Spleen (tissue), 11 donors: ENCODE data around the gene ERI3. TPM values are rescaled to one million over a fixed set of nuclear protein-coding genes. Genes with fewer than 3 reads are reported as not detected.

Experiments used
- DNase-seq: peaks from one replicate; pipeline ENCODE4 v3.0.0-alpha.2; 2020
- H3K27ac ChIP-seq, 8 donors: fragments of 200-600 bp; sonication (generic) in 7 of 8; 1 replicate in 4 of 8; 2 replicates in 4 of 8; pipeline versions ENCODE4 v1.5.0 to v1.8.0; 2016 to 2021; ENCODE audit warnings: inconsistent platforms in 4 of 8, mild to moderate bottlenecking in 4 of 8, moderate library complexity in 1 of 8
- H3K27me3 ChIP-seq, 7 donors: fragments of 200-600 bp; sonication (generic) in 6 of 7; replicated peaks in 1 of 7; 1 replicate in 4 of 7; 2 replicates in 3 of 7; pipeline versions ENCODE4 v1.5.0 to v1.8.0; 2016 to 2021; ENCODE audit warnings: inconsistent platforms in 3 of 7, mild to moderate bottlenecking in 1 of 7
- H3K36me3 ChIP-seq, 6 donors: fragments of 200-600 bp; sonication (generic) in 5 of 6; 1 replicate in 4 of 6; 2 replicates in 2 of 6; pipeline versions ENCODE4 v1.5.0 to v1.8.0; 2016 to 2021; ENCODE audit warnings: inconsistent platforms in 2 of 6
- H3K4me1 ChIP-seq, 6 donors: fragments of 200-600 bp; sonication (generic) in 5 of 6; 1 replicate in 3 of 6; 2 replicates in 3 of 6; pipeline versions ENCODE4 v1.5.0 to v1.8.0; 2016 to 2021; ENCODE audit warnings: inconsistent platforms in 3 of 6
- H3K4me3 ChIP-seq, 8 donors: fragments of 200-600 bp; sonication (generic) in 7 of 8; 1 replicate in 4 of 8; 2 replicates in 4 of 8; pipeline versions ENCODE4 v1.5.0 to v1.8.0; 2016 to 2021; ENCODE audit warnings: inconsistent platforms in 4 of 8, mild to moderate bottlenecking in 4 of 8, moderate library complexity in 2 of 8
- H3K9me3 ChIP-seq, 8 donors: fragments of 200-600 bp; sonication (generic) in 7 of 8; 1 replicate in 4 of 8; 2 replicates in 4 of 8; pipeline versions ENCODE4 v1.5.0 to v1.8.0; 2016 to 2021; ENCODE audit warnings: inconsistent platforms in 4 of 8
- POLR2A ChIP-seq, 3 donors: fragments of 450-650 bp; IDR thresholded peaks; one replicate each; pipeline ENCODE4 v1.5.1; 2017; ENCODE audit warnings: antibody characterized with exemption in 3 of 3, mild to moderate bottlenecking in 1 of 3
- POLR2AphosphoS5 ChIP-seq, 3 donors: sonication (generic); formaldehyde crosslinking; IDR thresholded peaks; one replicate each; pipeline ENCODE4 v1.5.1; 2017; ENCODE audit warnings: antibody characterized with exemption in 3 of 3
- WGBS, 5 donors: extraction: QIAGEN DNeasy Blood & Tissue Kit in 3 of 5; methylation state at CpG; one replicate each; pipeline versions ENCODE4 v1.1.5 to v1.1.7; 2013 to 2018; 5-methylcytosine and 5-hydroxymethylcytosine counted together
- intact Hi-C: fragments of 100-400 bp; cut with DNase I; formaldehyde crosslinking; loops from one replicate; pipeline ENCODE4 v1.15.0; 2023; ENCODE audit warnings: low total_unique reads
- polyA plus RNA-seq, 3 donors: library from polyadenylated mRNA; stranded (reverse); fragments of 200-250 nt; gene quantifications; one replicate each; pipeline ENCODE4 v1.2.1, GENCODE V29; 2013
- total RNA-seq, 7 donors: library from RNA; depleted of rRNA in 3 of 7; stranded (reverse); fragments of >200 nt in 3 of 7; fragmentation: NEBNext Ultra II Directional in 4 of 7; extraction: Animal tissue kit (Norgen Biotek cat#: 25700) in 4 of 7; gene quantifications; one replicate each; pipeline versions ENCODE4 v1.1.0 to v1.2.1, GENCODE V29; 2016 to 2021
- TF ChIP-seq, protein P1 (sequence below), 11 experiments: fragments of 200-600 bp in 7 of 11; fragments of 450-650 bp in 4 of 11; sonication (generic) in 4 of 11; IDR thresholded peaks in 8 of 11; conservative IDR thresholded peaks in 3 of 11; 1 replicate in 7 of 11; 2 replicates in 4 of 11; pipeline versions ENCODE4 v1.4.0 to v1.8.0; 2016 to 2021; ENCODE audit warnings: antibody characterized with exemption in 11 of 11, inconsistent platforms in 4 of 11, mild to moderate bottlenecking in 1 of 11
- donor health status: healthy with polysubstance abuse.
- donor health status: DM: no; HTN: no; CAD: no; lungs with moderate emphysema.
- donor health status: DM: no; HTN: no; CAD: no.
- donor health status: Bipolar disorder and iron deficiency.
- donor health status: healthy.
- donor health status: DM: no; HTN: no; CAD: no.
- donor health status: DM: yes; HTN: yes; CAD: no.

Gene ERI3
- total and polyA plus RNA-seq, 10 donors = 20.1 to 41.1 (median 27.3) TPM

DNA sequence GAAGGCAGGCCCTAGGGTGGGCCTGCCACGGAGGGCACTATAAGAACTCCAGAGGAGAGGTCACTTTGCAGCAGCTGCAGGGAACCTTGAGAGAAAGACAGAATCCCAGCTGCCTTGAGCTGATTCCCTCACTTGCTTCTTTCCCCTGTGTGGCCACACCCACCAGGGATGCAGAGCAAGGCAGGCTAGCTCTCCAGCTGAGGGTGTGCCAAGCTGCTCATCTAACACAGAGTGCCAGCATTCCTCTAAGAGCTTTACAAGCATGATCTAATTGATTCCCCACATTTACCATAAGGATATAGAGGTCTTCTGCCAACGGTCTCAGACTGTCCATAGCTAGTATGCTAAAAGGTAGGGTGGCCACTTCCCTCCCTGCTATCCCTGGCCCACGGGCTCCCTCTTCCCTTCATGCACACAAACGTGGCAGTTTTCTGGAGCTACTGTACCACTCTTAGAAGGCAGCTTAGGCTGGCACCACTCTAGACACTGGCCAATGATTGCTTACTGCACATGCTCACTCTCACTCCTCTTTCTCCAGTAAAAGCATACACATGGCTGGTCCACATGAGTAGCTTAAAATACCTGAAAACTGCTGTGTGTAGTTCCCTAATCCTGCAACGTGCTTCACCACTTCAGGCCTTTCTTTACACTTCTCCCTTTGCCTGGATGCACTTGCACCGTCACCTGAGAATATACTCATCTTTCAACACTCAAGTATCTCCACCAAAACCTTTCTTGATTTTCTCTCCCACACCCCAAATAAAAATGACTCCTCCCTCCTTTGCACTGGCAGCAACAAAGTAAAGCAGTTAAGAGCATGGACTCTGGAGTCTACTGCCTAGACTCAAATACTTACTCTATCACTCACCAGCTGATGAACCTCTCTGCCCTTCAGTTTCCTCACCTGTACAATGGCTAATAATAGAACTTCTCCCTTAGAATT, 84.1 kb downstream of the ERI3 start:
- TF ChIP-seq, protein P1, sequence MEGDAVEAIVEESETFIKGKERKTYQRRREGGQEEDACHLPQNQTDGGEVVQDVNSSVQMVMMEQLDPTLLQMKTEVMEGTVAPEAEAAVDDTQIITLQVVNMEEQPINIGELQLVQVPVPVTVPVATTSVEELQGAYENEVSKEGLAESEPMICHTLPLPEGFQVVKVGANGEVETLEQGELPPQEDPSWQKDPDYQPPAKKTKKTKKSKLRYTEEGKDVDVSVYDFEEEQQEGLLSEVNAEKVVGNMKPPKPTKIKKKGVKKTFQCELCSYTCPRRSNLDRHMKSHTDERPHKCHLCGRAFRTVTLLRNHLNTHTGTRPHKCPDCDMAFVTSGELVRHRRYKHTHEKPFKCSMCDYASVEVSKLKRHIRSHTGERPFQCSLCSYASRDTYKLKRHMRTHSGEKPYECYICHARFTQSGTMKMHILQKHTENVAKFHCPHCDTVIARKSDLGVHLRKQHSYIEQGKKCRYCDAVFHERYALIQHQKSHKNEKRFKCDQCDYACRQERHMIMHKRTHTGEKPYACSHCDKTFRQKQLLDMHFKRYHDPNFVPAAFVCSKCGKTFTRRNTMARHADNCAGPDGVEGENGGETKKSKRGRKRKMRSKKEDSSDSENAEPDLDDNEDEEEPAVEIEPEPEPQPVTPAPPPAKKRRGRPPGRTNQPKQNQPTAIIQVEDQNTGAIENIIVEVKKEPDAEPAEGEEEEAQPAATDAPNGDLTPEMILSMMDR (IDR thresholded peaks at IDR 0.05 in 8 of 11, conservative IDR thresholded peaks at IDR 0.05 in 3 of 11) = no peak
- TF ChIP-seq POLR2AphosphoS5 (IDR thresholded peaks at IDR 0.05) (no peak), POLR2A (IDR thresholded peaks at IDR 0.05) (no peak)

GRCh38 chr1:44268054-44268453, 87.0 kb downstream of the ERI3 start:
- Histone ChIP-seq H3K4me3 (no peak overlapping the region), H3K27me3 (no peaks in the 10 kb centered on the region), H3K4me1 (peaks cover 0 to 26% (median 20%) of the 10 kb centered on the region in 6 donors), H3K27ac (no peak overlapping the region), H3K36me3 (peaks cover 0 to 8% (median 0%) of the 10 kb centered on the region in 6 donors), H3K9me3 (no peaks in the 10 kb centered on the region)
- 93 to 100% (median 95%) methylated on average over 1 of the region's 1 CpG for WGBS, 5 donors
- intact Hi-C loops = no loop called here
- DNase-seq = no peak
- no peak for TF ChIP-seq POLR2AphosphoS5 (IDR thresholded peaks at IDR 0.05)

More for the DNA sequence above, 84.1 kb downstream of the ERI3 start:
- Histone ChIP-seq H3K4me1 (peaks cover 1 to 27% (median 11%) of the 10 kb centered on the region in 6 donors), H3K4me3 (no peak overlapping the region), H3K27me3 (no peaks in the 10 kb centered on the region), H3K36me3 (peaks cover 0 to 17% (median 0%) of the 10 kb centered on the region in 6 donors), H3K9me3 (no peaks in the 10 kb centered on the region), H3K27ac (no peak overlapping the region)
- DNase-seq = no peak
- intact Hi-C loops = no loop called here
- WGBS, 5 donors = 78 to 94% (median 87%) methylated on average over 6 of the region's 6 CpGs

DNA sequence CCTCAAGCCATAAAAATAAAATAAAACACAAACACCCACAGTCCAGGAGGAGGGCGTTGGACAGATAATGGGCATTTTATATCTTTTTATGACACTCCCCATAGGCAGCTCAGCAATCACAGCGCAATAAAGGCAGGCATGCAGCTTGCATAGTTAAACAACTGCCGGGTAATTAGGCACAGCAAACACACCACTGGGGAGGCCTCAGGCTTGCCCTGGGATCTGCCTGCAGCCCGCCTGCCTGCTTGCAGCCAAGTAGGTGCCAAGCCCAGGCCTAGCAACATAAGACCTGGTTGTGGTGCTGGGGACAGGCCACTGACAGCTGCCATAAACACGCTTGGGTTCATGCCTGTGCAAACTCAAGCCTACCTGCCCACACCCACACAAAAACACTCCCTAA, 87.6 kb downstream of the ERI3 start:
- no peak for TF ChIP-seq POLR2A (IDR thresholded peaks at IDR 0.05)
- TF ChIP-seq POLR2AphosphoS5 (IDR thresholded peaks at IDR 0.05) = no peak
- TF ChIP-seq, protein P1 (IDR thresholded peaks at IDR 0.05 in 8 of 11, conservative IDR thresholded peaks at IDR 0.05 in 3 of 11) = no peak
- H3K27ac ChIP-seq = no peak overlapping the region
- intact Hi-C loops = no loop called here
- H3K4me1 ChIP-seq = peaks cover 3 to 33% (median 25%) of the 10 kb centered on the region in 6 donors
- peaks cover 0 to 8% (median 0%) of the 10 kb centered on the region in 6 donors for H3K36me3 ChIP-seq
- no peak overlapping the region for H3K4me3 ChIP-seq
- no peak for DNase-seq
- no peaks in the 10 kb centered on the region for H3K27me3 ChIP-seq
- 91 to 99% (median 98%) methylated on average over 5 of the region's 5 CpGs for WGBS, 5 donors
- H3K9me3 ChIP-seq = no peaks in the 10 kb centered on the region

DNA sequence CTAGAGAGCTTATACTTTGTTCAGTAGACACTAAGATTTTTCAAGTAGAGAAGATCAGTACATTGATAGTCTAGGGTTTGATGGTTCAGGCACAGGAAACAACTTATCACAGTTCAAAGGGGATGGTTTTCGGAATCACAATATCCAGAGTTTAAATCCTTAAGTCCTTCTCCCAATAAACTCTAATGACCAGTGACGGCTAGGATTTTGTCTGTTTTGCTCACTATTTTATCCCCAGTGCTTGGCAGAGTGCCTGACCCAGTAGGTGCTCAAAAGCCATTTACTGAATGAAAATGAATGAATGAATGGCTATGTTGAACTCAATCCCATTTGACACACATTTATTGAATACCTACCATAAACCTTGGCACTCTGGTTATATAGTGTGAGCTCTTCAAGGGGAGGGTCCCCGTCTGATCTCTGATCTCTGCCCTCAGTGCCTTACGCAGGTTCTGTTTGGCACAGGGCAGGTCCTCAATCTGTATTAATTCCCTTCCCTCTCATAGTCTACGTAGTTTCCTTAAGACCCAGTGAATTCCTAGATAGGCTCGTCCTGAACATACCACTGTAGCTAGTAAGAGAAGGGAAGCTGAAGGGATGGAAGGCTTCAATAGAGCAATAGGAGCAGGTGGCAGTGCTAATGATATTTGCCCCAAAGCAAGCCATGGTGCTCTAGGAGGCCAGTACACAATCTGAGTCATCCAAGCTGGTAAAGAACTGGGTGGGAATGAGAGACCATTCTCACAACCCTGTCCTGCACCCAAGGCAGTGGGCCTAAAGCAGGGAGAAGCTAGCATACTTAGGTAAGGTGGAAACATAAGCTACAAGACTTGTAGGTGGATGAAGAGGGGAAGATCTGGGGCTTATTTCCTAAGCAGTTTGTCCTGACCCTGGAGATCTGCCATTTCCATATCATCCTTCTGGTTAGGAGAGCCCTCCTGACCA, 88.4 kb downstream of the ERI3 start:
- no peaks in the 10 kb centered on the region for H3K9me3 ChIP-seq
- intact Hi-C loops = no loop called here
- DNase-seq = no peak
- TF ChIP-seq POLR2A (IDR thresholded peaks at IDR 0.05) = no peak
- TF ChIP-seq, protein P1 (IDR thresholded peaks at IDR 0.05 in 8 of 11, conservative IDR thresholded peaks at IDR 0.05 in 3 of 11) = no peak
- no peak for TF ChIP-seq POLR2AphosphoS5 (IDR thresholded peaks at IDR 0.05)
- 94 to 99% (median 97%) methylated on average over 6 of the region's 6 CpGs for WGBS, 5 donors
- no peak overlapping the region for H3K4me3 ChIP-seq
- peak overlapping the region in 1 of 8 donors; percentile 21 for H3K27ac ChIP-seq
- H3K4me1 ChIP-seq = peaks cover 4 to 40% (median 32%) of the 10 kb centered on the region in 6 donors
- H3K36me3 ChIP-seq = peaks cover 0 to 8% (median 0%) of the 10 kb centered on the region in 6 donors
- H3K27me3 ChIP-seq = no peaks in the 10 kb centered on the region
